Activated CD4-positive, alpha-beta T cell treated with anti-CD3 and anti-CD28 coated beads for 36 hours (primary cell): Measurements from ENCODE around the gene IL1A. TPM values are rescaled to one million over a fixed set of nuclear protein-coding genes. Genes with fewer than 3 reads are reported as not detected.
"Not testable (repeated sequence)": the region's sequence is repeated elsewhere in the genome, so short reads cannot be mapped to it uniquely, and the experiment has no call there.

Experiments
- ATAC-seq: fragments of 200-7000 bp; cut with Tn5 transposase; one replicate; pipeline ENCODE4 v1.10.0; 2021; ENCODE audit warnings: mild to moderate bottlenecking, moderate library complexity
- CTCF ChIA-PET: fragments of 350-600 bp; sonication (Branson Sonifier 250); formaldehyde crosslinking; loops from one replicate; lab custom pipeline; 2021; ENCODE audit warnings: antibody characterized with exemption; lab: Charles Lee
- POLR2A ChIA-PET: fragments of 350-600 bp; sonication (Branson Sonifier 250); formaldehyde crosslinking; loops from one replicate; lab custom pipeline; 2021; ENCODE audit warnings: antibody characterized with exemption, inconsistent platforms; lab: Charles Lee
- DNase-seq: peaks from one replicate; pipeline ENCODE4 v3.0.0-alpha.2; 2020
- H3K27ac Mint-ChIP-seq: one replicate; pipeline ENCODE4 v1.8.0; 2021; ENCODE audit warnings: mixed read lengths
- H3K27me3 Mint-ChIP-seq: one replicate; pipeline ENCODE4 v1.8.0; 2021; ENCODE audit warnings: mixed read lengths
- H3K36me3 Mint-ChIP-seq: one replicate; pipeline ENCODE4 v1.8.0; 2021; ENCODE audit warnings: low read depth, mixed read lengths
- H3K4me1 Mint-ChIP-seq: one replicate; pipeline ENCODE4 v1.8.0; 2021; ENCODE audit warnings: mixed read lengths
- H3K4me3 Mint-ChIP-seq: one replicate; pipeline ENCODE4 v1.8.0; 2021; ENCODE audit warnings: mild to moderate bottlenecking, moderate library complexity, mixed read lengths
- H3K9me3 Mint-ChIP-seq: one replicate; pipeline ENCODE4 v1.8.0; 2021; ENCODE audit warnings: low read depth, mixed read lengths
- intact Hi-C, 2 experiments: fragments of 100-400 bp; cut with DNase I in 1 of 2; cut with micrococcal nuclease in 1 of 2; formaldehyde crosslinking; loops; one replicate each; pipeline versions ENCODE4 v1.14.2 to v1.15.1; 2022 to 2024; cut with DNase I, micrococcal nuclease
- total RNA-seq, 2 experiments: library from RNA; stranded (reverse); gene quantifications; one replicate each; pipeline ENCODE4 v1.2.3, GENCODE V29; 2021

The IL1A gene, protein sequence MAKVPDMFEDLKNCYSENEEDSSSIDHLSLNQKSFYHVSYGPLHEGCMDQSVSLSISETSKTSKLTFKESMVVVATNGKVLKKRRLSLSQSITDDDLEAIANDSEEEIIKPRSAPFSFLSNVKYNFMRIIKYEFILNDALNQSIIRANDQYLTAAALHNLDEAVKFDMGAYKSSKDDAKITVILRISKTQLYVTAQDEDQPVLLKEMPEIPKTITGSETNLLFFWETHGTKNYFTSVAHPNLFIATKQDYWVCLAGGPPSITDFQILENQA
- total RNA-seq = 1 to 10 TPM; 6.6 to 6.9 TPM

GRCh38 chr2:112784199-112785189 lies at the start of gene IL1A:
Gene IL1A (minus strand): TSS chr2:112784493. CDS start chr2:112783770, 723 bp downstream.
- peaks cover 8% of the 10 kb centered on the region for H3K27me3 Mint-ChIP-seq
- DNase-seq = peak; percentile 28
- no peaks in the 10 kb centered on the region for H3K36me3 Mint-ChIP-seq
- no peak within 1 kb of the TSS for H3K27ac Mint-ChIP-seq
- H3K4me3 Mint-ChIP-seq = peak within 1 kb of the TSS; percentile 22
- intact Hi-C loops = no loop called here
- ChIA-PET CTCF (interaction anchor here (0.7 to 3.3 kb wide), 7 partner anchors 11 to 157 kb away, joined by 3 to 11 read pairs (median 3); no protein-coding TSS in a partner anchor), POLR2A (interaction anchor here (0.7 kb wide), 1 partner anchor 19 kb away, joined by 3 read pairs; no protein-coding TSS in a partner anchor)
- H3K9me3 Mint-ChIP-seq = no peaks in the 10 kb centered on the region
- ATAC-seq = peak; percentile 71
- peaks cover 3% of the 10 kb centered on the region for H3K4me1 Mint-ChIP-seq

DNA sequence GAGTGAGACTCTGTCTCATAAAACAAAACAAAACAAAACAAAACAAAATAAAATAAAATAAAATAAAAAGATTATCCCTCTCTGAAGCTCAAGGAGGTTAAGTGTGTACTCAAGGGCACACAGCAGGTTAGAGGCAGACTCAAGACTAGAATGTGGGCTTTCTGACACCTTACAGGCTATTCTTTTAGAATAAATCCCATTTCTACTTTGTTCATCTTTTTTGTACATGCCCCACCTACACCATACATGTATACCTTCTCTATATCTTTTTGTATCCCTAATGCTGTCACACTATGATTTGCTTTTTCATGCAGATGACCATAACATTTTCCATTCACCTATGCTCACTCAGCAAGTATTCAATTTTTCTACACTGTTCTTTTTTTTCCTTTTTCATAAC lies 49.7 kb upstream of the IL1A start:
- ChIA-PET CTCF (interaction anchor here (0.7 to 1.7 kb wide), 4 partner anchors 45 to 205 kb away, joined by 3 to 4 read pairs (median 4); no protein-coding TSS in a partner anchor), POLR2A (no interaction called here)
- Mint-ChIP-seq H3K4me1 (no peaks in the 10 kb centered on the region), H3K27ac (no peak overlapping the region), H3K9me3 (no peaks in the 10 kb centered on the region), H3K36me3 (no peaks in the 10 kb centered on the region), H3K4me3 (no peak overlapping the region), H3K27me3 (peaks cover 2% of the 10 kb centered on the region)
- ATAC-seq (no peak), DNase-seq (no peak)
- intact Hi-C loops = no loop called here

GRCh38 chr2:112833639-112833931 lies 49.3 kb upstream of the IL1A start:
- intact Hi-C loops, H3K27ac Mint-ChIP-seq, H3K27me3 Mint-ChIP-seq, POLR2A ChIA-PET, DNase-seq, ATAC-seq, H3K4me3 Mint-ChIP-seq, H3K36me3 Mint-ChIP-seq, H3K4me1 Mint-ChIP-seq, H3K9me3 Mint-ChIP-seq: not testable (repeated sequence)
- CTCF ChIA-PET = interaction anchor here (0.5 to 0.8 kb wide), 3 partner anchors 86 to 208 kb away, joined by 3 to 4 read pairs (median 4); no protein-coding TSS in a partner anchor

DNA sequence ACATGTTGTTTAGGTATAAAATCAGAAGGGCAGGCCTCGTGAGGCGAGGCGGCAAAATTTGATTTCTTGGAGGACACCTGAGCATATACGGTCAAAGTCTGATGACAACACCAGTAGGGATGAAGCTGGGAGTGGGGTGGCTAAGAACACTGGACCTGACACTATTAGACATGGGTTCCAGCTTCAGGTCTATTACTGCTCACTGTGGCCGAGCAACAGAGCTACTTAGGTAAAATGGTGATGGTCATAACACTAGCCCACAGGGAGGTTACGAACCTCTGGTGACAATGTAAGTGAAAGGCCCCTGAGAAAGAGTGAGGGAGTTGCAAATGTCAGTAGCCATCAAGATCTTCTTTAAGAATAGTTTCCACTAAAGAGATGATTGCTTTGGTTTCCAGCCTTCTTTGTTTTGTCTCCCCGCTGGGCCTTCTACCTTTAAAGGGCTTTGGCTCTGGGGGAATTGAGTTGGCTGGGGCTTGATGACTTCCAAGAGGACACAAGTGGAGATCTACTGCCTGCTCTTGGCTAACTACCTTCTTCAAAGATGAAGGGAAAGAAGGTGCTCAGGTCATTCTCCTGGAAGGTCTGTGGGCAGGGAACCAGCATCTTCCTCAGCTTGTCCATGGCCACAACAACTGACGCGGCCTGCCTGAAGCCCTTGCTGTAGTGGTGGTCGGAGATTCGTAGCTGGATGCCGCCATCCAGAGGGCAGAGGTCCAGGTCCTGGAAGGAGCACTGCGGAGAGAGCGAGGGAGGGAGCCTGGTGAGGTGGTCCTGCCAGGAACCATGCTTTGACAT lies 48.7 kb upstream of the IL1A start:
- POLR2A ChIA-PET = no interaction called here

GRCh38 chr2:112831946-112832840 lies 47.9 kb upstream of the IL1A start:
- Mint-ChIP-seq H3K27ac (no peak overlapping the region), H3K4me1 (no peaks in the 10 kb centered on the region), H3K4me3 (no peak overlapping the region), H3K9me3 (no peaks in the 10 kb centered on the region), H3K27me3 (peaks cover 5% of the 10 kb centered on the region), H3K36me3 (no peaks in the 10 kb centered on the region)
- ATAC-seq (no peak), DNase-seq (no peak)
- ChIA-PET CTCF (interaction anchor here (1.5 kb wide), 1 partner anchor 54 kb away, joined by 3 read pairs; no protein-coding TSS in a partner anchor), POLR2A (no interaction called here)
- intact Hi-C loops = no loop called here

More for the DNA sequence above, 48.7 kb upstream of the IL1A start:
- peaks cover 5% of the 10 kb centered on the region for H3K27me3 Mint-ChIP-seq
- CTCF ChIA-PET = interaction anchor here (0.5 to 1.5 kb wide), 3 partner anchors 53 to 209 kb away, joined by 3 to 4 read pairs (median 4); no protein-coding TSS in a partner anchor
- no peak overlapping the region for H3K27ac Mint-ChIP-seq
- intact Hi-C loops = no loop called here
- no peak overlapping the region for H3K4me3 Mint-ChIP-seq
- ATAC-seq = no peak
- H3K4me1 Mint-ChIP-seq = no peaks in the 10 kb centered on the region
- H3K9me3 Mint-ChIP-seq = no peaks in the 10 kb centered on the region
- H3K36me3 Mint-ChIP-seq = no peaks in the 10 kb centered on the region
- DNase-seq = no peak

DNA sequence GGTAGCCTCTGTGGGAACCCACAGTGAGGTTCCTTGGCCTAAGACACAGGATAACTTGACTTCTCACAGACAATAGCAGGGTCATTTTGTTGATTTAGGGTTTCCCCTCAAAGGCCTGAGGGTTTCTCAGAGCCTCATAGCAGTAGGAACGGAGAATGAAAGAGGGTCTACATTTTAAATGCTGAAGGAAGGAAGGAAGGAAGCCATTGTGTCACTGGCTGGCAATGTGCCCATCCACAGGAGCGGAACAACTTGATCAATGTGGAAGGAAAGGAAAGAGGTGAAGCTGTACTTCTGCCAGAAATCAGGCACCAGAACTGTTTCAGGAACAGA lies 47.2 kb upstream of the IL1A start:
- no peaks in the 10 kb centered on the region for H3K36me3 Mint-ChIP-seq
- CTCF ChIA-PET = interaction anchor here (1.5 kb wide), 1 partner anchor 55 kb away, joined by 3 read pairs; no protein-coding TSS in a partner anchor

GRCh38 chr2:112830682-112831512 lies 46.6 kb upstream of the IL1A start:
- ATAC-seq = no peak
- ChIA-PET CTCF (interaction anchor here (0.6 to 2.0 kb wide), 5 partner anchors 24 to 93 kb away, joined by 3 to 5 read pairs (median 3); no protein-coding TSS in a partner anchor), POLR2A (no interaction called here)
- H3K27ac Mint-ChIP-seq = no peak overlapping the region
- DNase-seq = no peak
- H3K27me3 Mint-ChIP-seq = peaks cover 5% of the 10 kb centered on the region
- no peaks in the 10 kb centered on the region for H3K4me1 Mint-ChIP-seq
- no peaks in the 10 kb centered on the region for H3K36me3 Mint-ChIP-seq
- H3K9me3 Mint-ChIP-seq = no peaks in the 10 kb centered on the region
- intact Hi-C loops = no loop called here
- no peak overlapping the region for H3K4me3 Mint-ChIP-seq

More for the DNA sequence above, 47.2 kb upstream of the IL1A start:
- H3K4me1 Mint-ChIP-seq = no peaks in the 10 kb centered on the region
- H3K27ac Mint-ChIP-seq = no peak overlapping the region
- no peak overlapping the region for H3K4me3 Mint-ChIP-seq
- DNase-seq (no peak), ATAC-seq (no peak)
- peaks cover 5% of the 10 kb centered on the region for H3K27me3 Mint-ChIP-seq
- H3K9me3 Mint-ChIP-seq = no peaks in the 10 kb centered on the region
- POLR2A ChIA-PET = no interaction called here
- intact Hi-C loops = no loop called here

GRCh38 chr2:112829961-112830681 lies 45.8 kb upstream of the IL1A start:
- H3K9me3 Mint-ChIP-seq = no peaks in the 10 kb centered on the region
- H3K27me3 Mint-ChIP-seq = peaks cover 5% of the 10 kb centered on the region
- no peak overlapping the region for H3K27ac Mint-ChIP-seq
- ChIA-PET CTCF (interaction anchor here (0.7 to 2.0 kb wide), 4 partner anchors 14 to 80 kb away, joined by 3 to 5 read pairs (median 4); no protein-coding TSS in a partner anchor), POLR2A (no interaction called here)
- ATAC-seq = no peak
- no peaks in the 10 kb centered on the region for H3K36me3 Mint-ChIP-seq
- intact Hi-C loops = no loop called here
- no peak overlapping the region for H3K4me3 Mint-ChIP-seq
- DNase-seq = no peak
- no peaks in the 10 kb centered on the region for H3K4me1 Mint-ChIP-seq
